ENCODE data around the gene IVNS1ABP.

The IVNS1ABP gene

GRCh38 chr1:185342672-185343259, 25.7 kb upstream of the IVNS1ABP start:
- no peak for TF ChIP-seq GATA3 (IDR thresholded peaks at IDR 0.05; ENCODE audit: low read depth, low read length)
- no peak for TF ChIP-seq GATA2 (IDR thresholded peaks at IDR 0.05; ENCODE audit: low read depth, low read length)

- TF ChIP-seq GATA2 (IDR thresholded peaks at IDR 0.05; ENCODE audit: low read depth, low read length) (no peak), GATA3 (IDR thresholded peaks at IDR 0.05; ENCODE audit: low read depth, low read length) (no peak)
These were observed 25.0 kb upstream of the IVNS1ABP start for GRCh38 chr1:185342017-185342416.

GRCh38 chr1:185341196-185341781, 24.2 kb upstream of the IVNS1ABP start:
- no peak for TF ChIP-seq GATA2 (IDR thresholded peaks at IDR 0.05; ENCODE audit: low read depth, low read length)
- TF ChIP-seq GATA3 (IDR thresholded peaks at IDR 0.05; ENCODE audit: low read depth, low read length): no peak

GRCh38 chr1:185338719-185339622, 21.9 kb upstream of the IVNS1ABP start:
- TF ChIP-seq GATA2 (IDR thresholded peaks at IDR 0.05; ENCODE audit: low read depth, low read length) (no peak), GATA3 (IDR thresholded peaks at IDR 0.05; ENCODE audit: low read depth, low read length) (no peak)

- TF ChIP-seq GATA2 (IDR thresholded peaks at IDR 0.05; ENCODE audit: low read depth, low read length): no peak
- TF ChIP-seq GATA3 (IDR thresholded peaks at IDR 0.05; ENCODE audit: low read depth, low read length): no peak
These were observed 20.2 kb upstream of the IVNS1ABP start for GRCh38 chr1:185337246-185337645.

GRCh38 chr1:185334182-185334581, 17.1 kb upstream of the IVNS1ABP start:
- TF ChIP-seq GATA3 (IDR thresholded peaks at IDR 0.05; ENCODE audit: low read depth, low read length) (no peak), GATA2 (IDR thresholded peaks at IDR 0.05; ENCODE audit: low read depth, low read length) (no peak)

GRCh38 chr1:185328255-185328654, 11.2 kb upstream of the IVNS1ABP start:
- TF ChIP-seq GATA3 (IDR thresholded peaks at IDR 0.05; ENCODE audit: low read depth, low read length) (no peak), GATA2 (IDR thresholded peaks at IDR 0.05; ENCODE audit: low read depth, low read length) (no peak)

GRCh38 chr1:185325413-185325812, 8.4 kb upstream of the IVNS1ABP start:
- TF ChIP-seq GATA2 (IDR thresholded peaks at IDR 0.05; ENCODE audit: low read depth, low read length) (peak; percentile 87), GATA3 (IDR thresholded peaks at IDR 0.05; ENCODE audit: low read depth, low read length) (peak; percentile 26; the same call in 1 of the 2 replicates)

- TF ChIP-seq GATA3 (IDR thresholded peaks at IDR 0.05; ENCODE audit: low read depth, low read length) (no peak), GATA2 (IDR thresholded peaks at IDR 0.05; ENCODE audit: low read depth, low read length) (no peak)
These were observed 7.1 kb upstream of the IVNS1ABP start for GRCh38 chr1:185324118-185324517.

GRCh38 chr1:185322636-185323035, 5.6 kb upstream of the IVNS1ABP start:
- no peak for TF ChIP-seq GATA3 (IDR thresholded peaks at IDR 0.05; ENCODE audit: low read depth, low read length)
- no peak for TF ChIP-seq GATA2 (IDR thresholded peaks at IDR 0.05; ENCODE audit: low read depth, low read length)

- TF ChIP-seq GATA2 (IDR thresholded peaks at IDR 0.05; ENCODE audit: low read depth, low read length) (no peak), GATA3 (IDR thresholded peaks at IDR 0.05; ENCODE audit: low read depth, low read length) (no peak)
These were observed 2.1 kb upstream of the IVNS1ABP start for GRCh38 chr1:185319139-185319475.

GRCh38 chr1:185318431-185319138, 1.5 kb upstream of the IVNS1ABP start:
- TF ChIP-seq GATA2 (IDR thresholded peaks at IDR 0.05; ENCODE audit: low read depth, low read length): no peak
- TF ChIP-seq GATA3 (IDR thresholded peaks at IDR 0.05; ENCODE audit: low read depth, low read length): no peak

- TF ChIP-seq GATA3 (IDR thresholded peaks at IDR 0.05; ENCODE audit: low read depth, low read length) (no peak), GATA2 (IDR thresholded peaks at IDR 0.05; ENCODE audit: low read depth, low read length) (no peak)
These were observed 855 bp upstream of the IVNS1ABP start for GRCh38 chr1:185317886-185318310.
